Activated CD8-positive, alpha-beta T cell treated with anti-CD3 and anti-CD28 coated beads for 36 hours (primary cell): ENCODE measurements around the gene KSR2. TPM values are rescaled to one million over a fixed set of nuclear protein-coding genes. Genes with fewer than 3 reads are reported as not detected.

Experiments used
- ATAC-seq: fragments of 200-7000 bp; cut with Tn5 transposase; one replicate; pipeline ENCODE4 v1.10.0; 2021; ENCODE audit warnings: mild to moderate bottlenecking, moderate library complexity
- CTCF ChIA-PET: fragments of 350-600 bp; sonication (Branson Sonifier 250); formaldehyde crosslinking; loops from one replicate; lab custom pipeline; 2021; ENCODE audit warnings: antibody characterized with exemption; lab: Charles Lee
- POLR2A ChIA-PET: fragments of 350-600 bp; sonication (Branson Sonifier 250); formaldehyde crosslinking; loops from one replicate; lab custom pipeline; 2021; ENCODE audit warnings: antibody characterized with exemption; lab: Charles Lee
- DNase-seq: peaks from one replicate; pipeline ENCODE4 v3.0.0-alpha.2; 2020
- H3K27ac Mint-ChIP-seq: one replicate; pipeline ENCODE4 v1.8.0; 2021; ENCODE audit warnings: mild to moderate bottlenecking, mixed read lengths
- H3K27me3 Mint-ChIP-seq: one replicate; pipeline ENCODE4 v1.8.0; 2021; ENCODE audit warnings: mixed read lengths
- H3K36me3 Mint-ChIP-seq: one replicate; pipeline ENCODE4 v1.8.0; 2021; ENCODE audit warnings: low read depth, mixed read lengths
- H3K4me1 Mint-ChIP-seq: one replicate; pipeline ENCODE4 v1.8.0; 2021; ENCODE audit warnings: low read depth, mixed read lengths
- H3K4me3 Mint-ChIP-seq: one replicate; pipeline ENCODE4 v1.8.0; 2021; ENCODE audit warnings: mild to moderate bottlenecking, moderate library complexity, mixed read lengths
- H3K9me3 Mint-ChIP-seq: one replicate; pipeline ENCODE4 v1.8.0; 2021; ENCODE audit warnings: mixed read lengths
- intact Hi-C: fragments of 100-400 bp; cut with micrococcal nuclease; formaldehyde crosslinking; loops from one replicate; pipeline ENCODE4 v1.10.0; 2022
- total RNA-seq, 2 experiments: library from RNA; stranded (reverse); gene quantifications; one replicate each; pipeline ENCODE4 v1.2.3, GENCODE V29; 2021
- TF ChIP-seq, protein P1 (sequence below): fragments of 200-600 bp; IDR thresholded peaks from one replicate; pipeline ENCODE4 v1.8.0; 2022; ENCODE audit warnings: antibody characterized with exemption, mild to moderate bottlenecking

Gene KSR2
- total RNA-seq, 2 experiments from 2014 or later = 0.02 TPM; not detected in 1

DNA sequence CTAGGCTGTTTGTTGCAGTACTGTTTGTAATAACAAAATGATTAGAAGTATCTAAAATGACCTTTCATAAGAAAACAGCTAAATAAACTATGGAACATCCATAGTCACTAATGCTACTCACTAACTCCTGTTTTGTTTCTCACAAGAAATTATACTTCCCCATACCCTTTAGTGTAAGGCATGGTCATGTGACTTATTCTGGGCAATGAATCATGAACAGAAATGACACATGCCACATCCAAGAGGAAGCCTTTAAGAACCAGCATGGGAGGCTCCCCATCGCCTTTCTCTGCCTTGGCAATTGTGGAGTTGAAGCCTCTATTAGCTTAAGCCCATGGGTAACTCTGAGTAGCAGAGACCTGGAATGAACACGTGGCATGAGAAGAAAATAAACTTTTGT lies 49.3 kb downstream of the KSR2 start:
- ChIA-PET CTCF (interaction anchor here (0.6 to 1.1 kb wide), 3 partner anchors 35 to 81 kb away, joined by 3 to 4 read pairs (median 3); no protein-coding TSS in a partner anchor), POLR2A (no interaction called here)
- peaks cover 14% of the 10 kb centered on the region for H3K27me3 Mint-ChIP-seq
- H3K27ac Mint-ChIP-seq = no peak overlapping the region
- intact Hi-C loops = no loop called here
- no peaks in the 10 kb centered on the region for H3K4me1 Mint-ChIP-seq
- DNase-seq (no peak), ATAC-seq (no peak)
- no peaks in the 10 kb centered on the region for H3K36me3 Mint-ChIP-seq
- no peak overlapping the region for H3K4me3 Mint-ChIP-seq
- peaks cover 3% of the 10 kb centered on the region for H3K9me3 Mint-ChIP-seq
- TF ChIP-seq, protein P1, sequence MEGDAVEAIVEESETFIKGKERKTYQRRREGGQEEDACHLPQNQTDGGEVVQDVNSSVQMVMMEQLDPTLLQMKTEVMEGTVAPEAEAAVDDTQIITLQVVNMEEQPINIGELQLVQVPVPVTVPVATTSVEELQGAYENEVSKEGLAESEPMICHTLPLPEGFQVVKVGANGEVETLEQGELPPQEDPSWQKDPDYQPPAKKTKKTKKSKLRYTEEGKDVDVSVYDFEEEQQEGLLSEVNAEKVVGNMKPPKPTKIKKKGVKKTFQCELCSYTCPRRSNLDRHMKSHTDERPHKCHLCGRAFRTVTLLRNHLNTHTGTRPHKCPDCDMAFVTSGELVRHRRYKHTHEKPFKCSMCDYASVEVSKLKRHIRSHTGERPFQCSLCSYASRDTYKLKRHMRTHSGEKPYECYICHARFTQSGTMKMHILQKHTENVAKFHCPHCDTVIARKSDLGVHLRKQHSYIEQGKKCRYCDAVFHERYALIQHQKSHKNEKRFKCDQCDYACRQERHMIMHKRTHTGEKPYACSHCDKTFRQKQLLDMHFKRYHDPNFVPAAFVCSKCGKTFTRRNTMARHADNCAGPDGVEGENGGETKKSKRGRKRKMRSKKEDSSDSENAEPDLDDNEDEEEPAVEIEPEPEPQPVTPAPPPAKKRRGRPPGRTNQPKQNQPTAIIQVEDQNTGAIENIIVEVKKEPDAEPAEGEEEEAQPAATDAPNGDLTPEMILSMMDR = no peak

DNA sequence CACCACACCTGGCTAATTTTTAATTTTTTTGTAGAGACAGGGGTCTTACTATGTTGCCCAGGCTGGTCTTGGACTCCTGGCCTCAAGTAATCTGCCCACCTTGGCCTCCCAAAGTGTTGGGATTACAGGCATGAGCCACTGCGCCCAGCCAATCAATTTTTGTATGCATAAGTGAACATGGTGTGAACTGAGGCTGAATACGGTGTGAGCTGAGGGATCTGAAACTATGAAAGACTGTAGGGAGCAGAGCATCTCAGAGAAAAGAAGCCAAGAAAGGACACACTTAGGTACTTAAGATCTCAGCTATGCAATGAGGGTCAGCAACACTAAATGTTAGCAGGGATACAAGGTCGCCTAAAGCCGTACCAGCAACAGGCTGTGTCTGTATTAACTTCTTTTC lies 54.1 kb downstream of the KSR2 start:
- no peak for DNase-seq
- H3K4me1 Mint-ChIP-seq = no peaks in the 10 kb centered on the region
- H3K27ac Mint-ChIP-seq = no peak overlapping the region
- intact Hi-C loops = no loop called here
- CTCF ChIA-PET = interaction anchor here (1.2 kb wide), 1 partner anchor 57 kb away, joined by 3 read pairs; no protein-coding TSS in a partner anchor
- H3K4me3 Mint-ChIP-seq = no peak overlapping the region
- POLR2A ChIA-PET = no interaction called here
- peaks cover 15% of the 10 kb centered on the region for H3K9me3 Mint-ChIP-seq
- no peak for ATAC-seq
- H3K36me3 Mint-ChIP-seq = no peaks in the 10 kb centered on the region
- TF ChIP-seq, protein P1 = no peak
- H3K27me3 Mint-ChIP-seq = peaks cover 6% of the 10 kb centered on the region

GRCh38 chr12:117912756-117913155 lies 56.0 kb downstream of the KSR2 start:
- no peak for ATAC-seq
- no peaks in the 10 kb centered on the region for H3K36me3 Mint-ChIP-seq
- H3K27ac Mint-ChIP-seq = no peak overlapping the region
- H3K4me3 Mint-ChIP-seq = no peak overlapping the region
- peaks cover 15% of the 10 kb centered on the region for H3K9me3 Mint-ChIP-seq
- no peaks in the 10 kb centered on the region for H3K4me1 Mint-ChIP-seq
- CTCF ChIA-PET = interaction anchor here (0.8 kb wide), 1 partner anchor 19 kb away, joined by 3 read pairs; no protein-coding TSS in a partner anchor
- no peak for DNase-seq
- TF ChIP-seq, protein P1 = no peak
- intact Hi-C loops = no loop called here
- POLR2A ChIA-PET = no interaction called here
- peaks cover 1% of the 10 kb centered on the region for H3K27me3 Mint-ChIP-seq

GRCh38 chr12:117908411-117908810 lies 60.4 kb downstream of the KSR2 start:
- Mint-ChIP-seq H3K9me3 (peaks cover 11% of the 10 kb centered on the region), H3K4me3 (no peak overlapping the region), H3K4me1 (no peaks in the 10 kb centered on the region), H3K27ac (no peak overlapping the region), H3K27me3 (no peaks in the 10 kb centered on the region), H3K36me3 (no peaks in the 10 kb centered on the region)
- ChIA-PET POLR2A (no interaction called here), CTCF (no interaction called here)
- TF ChIP-seq, protein P1 = no peak
- DNase-seq (no peak), ATAC-seq (no peak)
- intact Hi-C loops = no loop called here

GRCh38 chr12:117907108-117907689 lies 61.6 kb downstream of the KSR2 start:
- DNase-seq = no peak

More at GRCh38 chr12:117907108-117907689, 61.6 kb downstream of the KSR2 start:
- H3K9me3 Mint-ChIP-seq = peaks cover 11% of the 10 kb centered on the region
- H3K27ac Mint-ChIP-seq = no peak overlapping the region
- TF ChIP-seq, protein P1 = no peak
- H3K36me3 Mint-ChIP-seq = no peaks in the 10 kb centered on the region
- ChIA-PET POLR2A (no interaction called here), CTCF (no interaction called here)
- no peaks in the 10 kb centered on the region for H3K4me1 Mint-ChIP-seq
- intact Hi-C loops = no loop called here
- ATAC-seq = no peak
- H3K4me3 Mint-ChIP-seq = no peak overlapping the region
- no peaks in the 10 kb centered on the region for H3K27me3 Mint-ChIP-seq
